COLO829 (cell line): ENCODE data around the gene CD82.
"Not testable (repeated sequence)": the region's sequence is repeated elsewhere in the genome, so short reads cannot be mapped to it uniquely, and the experiment has no call there.

ENCODE experiments used
- DNase-seq: peaks from one replicate; pipeline ENCODE4 v3.0.0; 2012; ENCODE audit warnings: low spot score

CD82 gene

GRCh38 chr11:44631831-44632230, 66.4 kb downstream of the CD82 start:
- DNase-seq = no peak

GRCh38 chr11:44632466-44633123, 67.1 kb downstream of the CD82 start:
- peak; percentile 18 for DNase-seq

GRCh38 chr11:44633641-44634040, 68.2 kb downstream of the CD82 start:
- no peak for DNase-seq

GRCh38 chr11:44634401-44635281, 69.2 kb downstream of the CD82 start:
- DNase-seq = peak; percentile 28

GRCh38 chr11:44637487-44637886, 72.0 kb downstream of the CD82 start:
- DNase-seq = no peak

- no peak for DNase-seq
Measured at GRCh38 chr11:44638032-44638431, 72.6 kb downstream of the CD82 start.

GRCh38 chr11:44643217-44643616, 77.8 kb downstream of the CD82 start:
- DNase-seq = no peak

GRCh38 chr11:44645827-44646226, 80.4 kb downstream of the CD82 start:
- no peak for DNase-seq

- not testable (repeated sequence) for DNase-seq
Measured at GRCh38 chr11:44647255-44647955, 81.9 kb downstream of the CD82 start.

- no peak for DNase-seq
Measured at GRCh38 chr11:44648109-44648508, 82.6 kb downstream of the CD82 start.

GRCh38 chr11:44651535-44652155, 86.2 kb downstream of the CD82 start:
- DNase-seq = no peak

- DNase-seq = no peak
Measured at GRCh38 chr11:44652901-44653644, 87.6 kb downstream of the CD82 start.

- DNase-seq = no peak
Measured at GRCh38 chr11:44654057-44654456, 88.6 kb downstream of the CD82 start.

GRCh38 chr11:44654596-44654995, 89.1 kb downstream of the CD82 start:
- DNase-seq = no peak

GRCh38 chr11:44657836-44658505, 92.5 kb downstream of the CD82 start:
- DNase-seq = no peak

- DNase-seq = peak; percentile 12
Measured at GRCh38 chr11:44658506-44658850, 93.0 kb downstream of the CD82 start.

- DNase-seq = no peak
Measured at GRCh38 chr11:44659641-44660040, 94.2 kb downstream of the CD82 start.

GRCh38 chr11:44660535-44660934, 95.1 kb downstream of the CD82 start:
- DNase-seq = not testable (repeated sequence)

- no peak for DNase-seq
Measured at GRCh38 chr11:44661311-44661717, 95.9 kb downstream of the CD82 start.
